Measurements from ENCODE around the gene TNFRSF18.

GRCh38 chr1:1185101-1185765, 21.2 kb downstream of the TNFRSF18 start:
- TF ChIP-seq MXI1 (conservative IDR thresholded peaks at IDR 0.05; ENCODE audit: poor library complexity, severe bottlenecking) (no peak), EP300 (conservative IDR thresholded peaks at IDR 0.05; ENCODE audit: poor library complexity, severe bottlenecking) (no peak), EZH2 (IDR thresholded peaks at IDR 0.05; ENCODE audit: borderline replicate concordance, insufficient read depth, low read length, poor library complexity, severe bottlenecking) (no peak), TAF1 (IDR thresholded peaks at IDR 0.05; ENCODE audit: low read depth) (no peak), POLR2AphosphoS5 (IDR thresholded peaks at IDR 0.05) (no peak), REST (IDR thresholded peaks at IDR 0.05; ENCODE audit: borderline replicate concordance) (no peak), RAD21 (conservative IDR thresholded peaks at IDR 0.05) (no peak)
- TF ChIP-seq, protein P1, sequence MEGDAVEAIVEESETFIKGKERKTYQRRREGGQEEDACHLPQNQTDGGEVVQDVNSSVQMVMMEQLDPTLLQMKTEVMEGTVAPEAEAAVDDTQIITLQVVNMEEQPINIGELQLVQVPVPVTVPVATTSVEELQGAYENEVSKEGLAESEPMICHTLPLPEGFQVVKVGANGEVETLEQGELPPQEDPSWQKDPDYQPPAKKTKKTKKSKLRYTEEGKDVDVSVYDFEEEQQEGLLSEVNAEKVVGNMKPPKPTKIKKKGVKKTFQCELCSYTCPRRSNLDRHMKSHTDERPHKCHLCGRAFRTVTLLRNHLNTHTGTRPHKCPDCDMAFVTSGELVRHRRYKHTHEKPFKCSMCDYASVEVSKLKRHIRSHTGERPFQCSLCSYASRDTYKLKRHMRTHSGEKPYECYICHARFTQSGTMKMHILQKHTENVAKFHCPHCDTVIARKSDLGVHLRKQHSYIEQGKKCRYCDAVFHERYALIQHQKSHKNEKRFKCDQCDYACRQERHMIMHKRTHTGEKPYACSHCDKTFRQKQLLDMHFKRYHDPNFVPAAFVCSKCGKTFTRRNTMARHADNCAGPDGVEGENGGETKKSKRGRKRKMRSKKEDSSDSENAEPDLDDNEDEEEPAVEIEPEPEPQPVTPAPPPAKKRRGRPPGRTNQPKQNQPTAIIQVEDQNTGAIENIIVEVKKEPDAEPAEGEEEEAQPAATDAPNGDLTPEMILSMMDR (IDR thresholded peaks at IDR 0.05; ENCODE audit: poor library complexity, severe bottlenecking): no peak

Data from neural cell (in vitro differentiated cells).